ENCODE data around the gene IER5. TPM values are rescaled to one million over a fixed set of nuclear protein-coding genes. Genes with fewer than 3 reads are reported as not detected.

Gene IER5
- total and polyA plus RNA-seq, 2 of the 13 experiments (the other 11 are each of a cell fraction or from before 2014, with no cell fraction given), result 2.5 to 3.5 TPM

- ATAC-seq, result no peak
- no peak overlapping the region for H3K4me3 ChIP-seq (replicated peaks in 1 of 3; ENCODE audit: insufficient read depth in 1 of 3, low read depth in 2 of 3, low read length in 3 of 3)
- WGBS (ENCODE audit: low lambda C conversion rate), result 27% methylated on average over 4 of the region's 4 CpGs
- DNase-seq (ENCODE audit: low spot score), result no peak
- TF ChIP-seq U2AF2 (IDR thresholded peaks at IDR 0.05; ENCODE audit: low read depth, low read length) (no peak), ZNF547 (CRISPR knock-in tag; IDR thresholded peaks at IDR 0.05) (no peak), ZFP91 (CRISPR knock-in tag; IDR thresholded peaks at IDR 0.05; ENCODE audit: borderline replicate concordance) (no peak), ZSCAN22 (CRISPR knock-in tag; IDR thresholded peaks at IDR 0.05) (no peak), KLF6 (CRISPR knock-in tag; IDR thresholded peaks at IDR 0.05) (no peak), ZNF274 (CRISPR knock-in tag; IDR thresholded peaks at IDR 0.05) (no peak), ZNF343 (CRISPR knock-in tag; IDR thresholded peaks at IDR 0.05) (no peak), DRAP1 (CRISPR knock-in tag; IDR thresholded peaks at IDR 0.05) (no peak), CBFB (CRISPR knock-in tag; IDR thresholded peaks at IDR 0.05) (no peak), LBX2 (CRISPR knock-in tag; IDR thresholded peaks at IDR 0.05; ENCODE audit: borderline replicate concordance) (no peak)
- H3K27ac ChIP-seq (ENCODE audit: extremely low read length, insufficient read depth, low read length), result no peak overlapping the region
- H3K27me3 ChIP-seq (ENCODE audit: control insufficient read depth in 1 of 2, insufficient read depth in 2 of 2, low read length in 2 of 2), result peaks cover 0 to 9% of the 10 kb centered on the region in 2 experiments; a peak in 1 of 5 replicates
- no peaks in the 10 kb centered on the region for H4K20me1 ChIP-seq (ENCODE audit: insufficient read depth, low read length)
- BruUV-seq (replicated peaks), result no TSS peak
- no peaks in the 10 kb centered on the region for H3K36me3 ChIP-seq (replicated peaks in 1 of 2; ENCODE audit: control insufficient read depth in 1 of 2, insufficient read depth in 2 of 2, low read length in 2 of 2)
- intact Hi-C loops (cut with micrococcal nuclease; ENCODE audit: unreplicated experiment) (loop anchor here (5.0 kb wide), 1 partner anchor 118 kb away; the partner anchor contains the start of gene STX6), in situ Hi-C loops (cut with HindIII; ENCODE audit: extremely low pct_ligation_motif_present, low pct_unique_long_range_greater_than_20kb) (loop anchor here (5.0 to 25.0 kb wide), 4 partner anchors 53 to 628 kb away; partner anchors contain the start of genes ACBD6 and IER5)
- ChIA-PET POLR2A (interaction anchor here (1.9 to 2.8 kb wide), 4 partner anchors 35 to 107 kb away, joined by 4 to 26 read pairs (median 8); partner anchors contain the start of genes IER5 and MR1), CTCF (ENCODE audit: low intra/inter-chr PET ratio, low total read pairs) (interaction anchor here (1.3 kb wide), 1 partner anchor 102 kb away, joined by 3 read pairs; no protein-coding TSS in a partner anchor)
- H2AFZ ChIP-seq (ENCODE audit: low read length), result no peak overlapping the region
- H3K9ac ChIP-seq (ENCODE audit: insufficient read depth, low read depth, low read length), result no peak overlapping the region
- H3K9me3 ChIP-seq (ENCODE audit: low read length), result no peaks in the 10 kb centered on the region
- no peak for FAIRE-seq
- H3K4me2 ChIP-seq (ENCODE audit: low read depth, low read length), result no peak overlapping the region
- H3K79me2 ChIP-seq (ENCODE audit: insufficient read depth, low read length), result no peaks in the 10 kb centered on the region
- peaks cover 41% of the 10 kb centered on the region for H3K4me1 ChIP-seq (ENCODE audit: insufficient read depth, low read length)
Measured at GRCh38 chr1:181140398-181140797, 51.9 kb downstream of the IER5 start.
